AG09319 (cell line): ENCODE measurements around the gene KAT14.
"Not testable (repeated sequence)": the region's sequence is repeated elsewhere in the genome, so short reads cannot be mapped to it uniquely, and the experiment has no call there.

ENCODE experiments used
- DNase-seq: peaks from one replicate; pipeline ENCODE4 v3.0.0-alpha.2; 2010; ENCODE audit warnings: low read depth; ENCODE audit errors: extremely low read depth
- CTCF ChIP-seq: IDR thresholded peaks from 2 replicates; pipeline ENCODE4 v1.5.1; 2011; ENCODE audit warnings: low read depth, mild to moderate bottlenecking, inconsistent platforms, low read length, moderate library complexity

The KAT14 gene, protein sequence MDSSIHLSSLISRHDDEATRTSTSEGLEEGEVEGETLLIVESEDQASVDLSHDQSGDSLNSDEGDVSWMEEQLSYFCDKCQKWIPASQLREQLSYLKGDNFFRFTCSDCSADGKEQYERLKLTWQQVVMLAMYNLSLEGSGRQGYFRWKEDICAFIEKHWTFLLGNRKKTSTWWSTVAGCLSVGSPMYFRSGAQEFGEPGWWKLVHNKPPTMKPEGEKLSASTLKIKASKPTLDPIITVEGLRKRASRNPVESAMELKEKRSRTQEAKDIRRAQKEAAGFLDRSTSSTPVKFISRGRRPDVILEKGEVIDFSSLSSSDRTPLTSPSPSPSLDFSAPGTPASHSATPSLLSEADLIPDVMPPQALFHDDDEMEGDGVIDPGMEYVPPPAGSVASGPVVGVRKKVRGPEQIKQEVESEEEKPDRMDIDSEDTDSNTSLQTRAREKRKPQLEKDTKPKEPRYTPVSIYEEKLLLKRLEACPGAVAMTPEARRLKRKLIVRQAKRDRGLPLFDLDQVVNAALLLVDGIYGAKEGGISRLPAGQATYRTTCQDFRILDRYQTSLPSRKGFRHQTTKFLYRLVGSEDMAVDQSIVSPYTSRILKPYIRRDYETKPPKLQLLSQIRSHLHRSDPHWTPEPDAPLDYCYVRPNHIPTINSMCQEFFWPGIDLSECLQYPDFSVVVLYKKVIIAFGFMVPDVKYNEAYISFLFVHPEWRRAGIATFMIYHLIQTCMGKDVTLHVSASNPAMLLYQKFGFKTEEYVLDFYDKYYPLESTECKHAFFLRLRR

GRCh38 chr20:18137412-18138265, at the start of gene KAT14, which contains the start of gene PET117:
TSS of gene KAT14 (plus strand) at chr20:18137863. CDS start at chr20:18142661, 4,798 bp downstream.
TSS of gene PET117 (plus strand) at chr20:18137863. CDS start at chr20:18137956, 93 bp downstream.
- peak; percentile 83 for DNase-seq
- no peak; the same call in 1 of the 2 replicates for TF ChIP-seq CTCF

- not testable (repeated sequence) for DNase-seq
Observed at GRCh38 chr20:18088298-18088697, 49.4 kb upstream of the KAT14 start.

DNA sequence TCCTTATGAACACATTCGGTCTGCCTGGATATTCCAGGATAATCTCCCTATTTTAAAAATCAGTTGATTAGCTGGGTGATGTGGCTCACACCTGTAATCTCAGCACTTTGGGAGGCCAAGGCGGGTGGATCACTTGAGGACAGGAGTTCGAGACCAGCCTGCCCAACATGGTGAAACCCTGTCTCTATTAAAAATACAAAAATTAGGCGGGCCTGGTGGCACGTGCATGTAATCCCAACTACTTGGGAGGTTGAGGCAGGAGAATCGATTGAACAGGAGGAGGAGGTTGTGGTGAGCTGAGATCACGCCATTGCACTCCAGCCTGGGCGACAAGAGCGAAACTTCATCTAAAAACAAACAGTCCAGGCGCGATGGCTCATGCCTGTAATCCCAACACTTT, 48.8 kb upstream of the KAT14 start:
- DNase-seq, result not testable (repeated sequence)

GRCh38 chr20:18090044-18090443, 47.6 kb upstream of the KAT14 start:
- TF ChIP-seq CTCF, result no peak
- DNase-seq, result no peak

GRCh38 chr20:18090477-18090876, 47.2 kb upstream of the KAT14 start:
- TF ChIP-seq CTCF, result no peak
- no peak for DNase-seq

- DNase-seq, result no peak
- no peak for TF ChIP-seq CTCF
Observed at GRCh38 chr20:18091623-18092022, 46.0 kb upstream of the KAT14 start.

GRCh38 chr20:18092890-18093289, 44.8 kb upstream of the KAT14 start:
- DNase-seq, result no peak
- TF ChIP-seq CTCF, result no peak
